Measurements from ENCODE around the gene FADS2. TPM values are rescaled to one million over a fixed set of nuclear protein-coding genes. Genes with fewer than 3 reads are reported as not detected.

FADS2 gene
- total RNA-seq, 1 donor from 2014 or later = 25.8 TPM

DNA sequence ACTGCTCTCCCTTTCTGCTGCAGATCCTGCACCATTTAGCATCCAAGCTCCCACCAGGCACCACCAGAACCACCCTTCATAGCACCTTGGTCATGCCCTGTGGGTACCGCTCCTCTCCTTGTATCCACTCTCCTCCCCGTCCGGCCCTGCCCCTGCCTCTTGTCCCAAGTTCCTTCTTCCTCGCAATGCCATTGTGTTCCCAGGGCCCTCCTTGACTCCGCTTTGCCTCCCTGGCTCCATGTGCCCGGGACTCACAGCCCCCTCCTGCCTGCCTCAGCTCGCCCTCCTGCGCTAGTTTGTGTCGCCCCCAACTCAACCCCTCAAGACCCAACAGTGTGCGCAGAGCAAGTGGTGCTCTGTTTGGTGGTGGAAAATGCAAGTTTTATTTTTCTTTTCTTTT lies 10.8 kb downstream of the FADS2 start:
- intact Hi-C loops (cut with DNase I) = no loop called here
- no peak for DNase-seq (ENCODE audit: low spot score)

DNA sequence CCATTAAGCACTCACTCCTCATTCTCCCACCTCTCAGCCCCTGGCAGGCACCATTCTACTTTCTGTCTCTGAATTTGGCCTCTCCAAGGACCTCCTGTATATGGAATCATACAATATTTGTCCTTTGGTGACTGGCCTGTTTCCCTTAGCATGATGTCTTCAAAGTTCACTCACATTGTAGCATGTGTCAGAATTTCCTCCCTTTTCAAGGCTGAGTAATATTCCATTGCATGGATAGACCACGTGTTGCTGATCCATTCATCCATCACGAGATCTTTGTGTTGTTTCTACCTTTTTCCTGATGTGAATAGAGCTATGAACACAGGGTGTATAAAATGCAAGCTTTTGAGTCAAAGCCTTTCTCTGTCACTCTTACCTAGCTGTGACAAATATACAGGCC lies 11.6 kb downstream of the FADS2 start:
- no peak for DNase-seq (ENCODE audit: low spot score)
- intact Hi-C loops (cut with DNase I) = no loop called here

DNA sequence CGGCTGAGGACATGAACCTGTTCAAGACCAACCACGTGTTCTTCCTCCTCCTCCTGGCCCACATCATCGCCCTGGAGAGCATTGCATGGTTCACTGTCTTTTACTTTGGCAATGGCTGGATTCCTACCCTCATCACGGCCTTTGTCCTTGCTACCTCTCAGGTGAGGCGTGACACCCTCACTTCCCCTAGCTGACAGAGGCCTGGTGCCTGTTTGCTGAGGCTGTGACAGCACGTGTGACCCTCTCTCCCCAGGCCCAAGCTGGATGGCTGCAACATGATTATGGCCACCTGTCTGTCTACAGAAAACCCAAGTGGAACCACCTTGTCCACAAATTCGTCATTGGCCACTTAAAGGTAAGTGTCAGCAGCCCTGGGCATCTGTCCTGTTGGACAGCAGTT lies 12.3 kb downstream of the FADS2 start:
- intact Hi-C loops (cut with DNase I) = no loop called here
- DNase-seq (ENCODE audit: low spot score) = no peak

GRCh38 chr11:61841636-61842527 lies 13.8 kb downstream of the FADS2 start:
- intact Hi-C loops (cut with DNase I) = no loop called here
- no peak for DNase-seq (ENCODE audit: low spot score)

- intact Hi-C loops (cut with DNase I) = no loop called here
- DNase-seq (ENCODE audit: low spot score) = no peak
These were observed 14.4 kb downstream of the FADS2 start for GRCh38 chr11:61842528-61842820.

- DNase-seq (ENCODE audit: low spot score) = no peak
- intact Hi-C loops (cut with DNase I) = no loop called here
These were observed 16.9 kb downstream of the FADS2 start for GRCh38 chr11:61844909-61845565.

DNA sequence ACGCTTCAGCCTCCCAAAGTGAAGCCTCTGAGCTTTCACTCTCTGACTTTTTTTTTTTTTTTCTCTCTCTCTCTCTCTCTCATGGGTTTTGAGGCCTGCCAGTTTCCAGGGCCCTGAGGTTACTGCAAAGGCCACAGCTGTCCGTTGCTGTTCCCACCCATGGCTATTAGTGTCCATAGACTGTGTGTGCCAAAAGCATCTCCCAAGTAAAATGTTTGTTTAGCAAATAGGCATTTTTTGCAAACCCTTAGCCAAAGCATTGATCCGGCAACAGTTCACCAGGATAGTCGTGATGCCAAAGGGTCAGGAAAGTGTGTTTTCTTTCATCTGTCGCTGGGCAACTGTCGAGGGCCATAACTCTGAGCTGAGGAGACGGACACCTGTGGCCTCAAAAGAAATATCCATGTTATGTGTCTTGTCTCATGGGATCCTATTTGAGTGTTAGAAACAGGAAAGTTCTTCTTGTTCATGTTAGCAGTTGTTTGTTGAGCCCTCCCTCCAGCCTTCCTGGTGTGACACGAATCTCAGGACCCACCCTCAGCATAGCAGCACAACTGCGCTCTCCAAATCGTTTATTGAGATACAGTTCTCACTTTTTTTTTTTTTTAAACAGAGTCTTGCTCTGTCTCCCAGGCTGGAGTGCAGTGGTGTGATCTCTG lies 18.4 kb downstream of the FADS2 start:
- DNase-seq (ENCODE audit: low spot score) = no peak
- intact Hi-C loops (cut with DNase I) = no loop called here

DNA sequence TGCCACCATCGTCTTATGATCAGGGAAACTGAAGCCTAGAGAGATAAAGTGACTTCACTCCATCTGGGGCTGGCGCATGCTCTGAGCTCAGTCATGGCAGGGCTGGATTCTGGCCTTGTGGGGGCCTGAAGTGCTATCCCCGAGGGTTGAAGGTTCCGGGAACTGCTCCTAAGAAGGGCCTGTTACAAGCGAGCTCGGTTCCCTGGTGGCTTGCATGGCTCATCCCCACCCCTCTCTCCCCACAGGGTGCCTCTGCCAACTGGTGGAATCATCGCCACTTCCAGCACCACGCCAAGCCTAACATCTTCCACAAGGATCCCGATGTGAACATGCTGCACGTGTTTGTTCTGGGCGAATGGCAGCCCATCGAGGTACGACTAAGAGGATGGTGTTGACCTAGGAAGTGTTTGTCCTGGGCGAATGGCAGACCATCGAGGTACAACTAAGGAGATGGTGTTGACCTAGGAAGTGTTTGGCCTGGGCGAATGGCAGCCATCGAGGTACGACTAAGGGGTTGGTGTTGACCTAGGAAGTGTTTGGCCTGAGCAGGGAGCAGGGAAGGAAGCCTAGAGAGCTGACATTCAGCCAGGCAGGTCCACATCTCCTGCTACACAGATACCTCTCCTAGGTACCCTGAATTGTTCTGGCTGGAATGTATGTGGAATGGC lies 19.9 kb downstream of the FADS2 start:
- DNase-seq (ENCODE audit: low spot score) = no peak
- intact Hi-C loops (cut with DNase I) = no loop called here

GRCh38 chr11:61848631-61849030 lies 20.5 kb downstream of the FADS2 start:
- no peak for DNase-seq (ENCODE audit: low spot score)
- intact Hi-C loops (cut with DNase I) = no loop called here

DNA sequence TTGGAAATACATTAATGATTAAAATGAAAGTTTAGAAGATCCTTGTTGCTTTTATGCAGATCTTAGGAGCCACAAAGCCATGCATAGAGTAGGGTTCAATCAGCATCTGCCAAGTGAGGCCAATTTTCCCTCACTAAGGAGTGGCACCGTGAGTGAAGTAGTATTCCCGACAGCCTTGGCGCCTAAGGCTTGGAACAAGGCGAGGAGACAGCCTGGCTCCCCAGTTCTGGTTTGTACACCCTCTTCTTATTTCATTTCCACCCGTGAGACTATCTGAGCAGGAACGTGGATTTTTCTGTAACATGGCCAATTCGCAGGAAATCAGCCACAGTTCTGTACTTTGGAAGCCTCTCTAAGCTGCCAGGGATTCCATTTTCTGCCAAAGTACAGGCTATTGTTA lies 22.6 kb downstream of the FADS2 start:
- DNase-seq (ENCODE audit: low spot score) = no peak
- intact Hi-C loops (cut with DNase I) = no loop called here

GRCh38 chr11:61851113-61851899 lies 23.2 kb downstream of the FADS2 start:
- DNase-seq (ENCODE audit: low spot score) = no peak
- intact Hi-C loops (cut with DNase I) = no loop called here

- intact Hi-C loops (cut with DNase I) = no loop called here
These were observed 23.8 kb downstream of the FADS2 start for GRCh38 chr11:61851900-61852295.

DNA sequence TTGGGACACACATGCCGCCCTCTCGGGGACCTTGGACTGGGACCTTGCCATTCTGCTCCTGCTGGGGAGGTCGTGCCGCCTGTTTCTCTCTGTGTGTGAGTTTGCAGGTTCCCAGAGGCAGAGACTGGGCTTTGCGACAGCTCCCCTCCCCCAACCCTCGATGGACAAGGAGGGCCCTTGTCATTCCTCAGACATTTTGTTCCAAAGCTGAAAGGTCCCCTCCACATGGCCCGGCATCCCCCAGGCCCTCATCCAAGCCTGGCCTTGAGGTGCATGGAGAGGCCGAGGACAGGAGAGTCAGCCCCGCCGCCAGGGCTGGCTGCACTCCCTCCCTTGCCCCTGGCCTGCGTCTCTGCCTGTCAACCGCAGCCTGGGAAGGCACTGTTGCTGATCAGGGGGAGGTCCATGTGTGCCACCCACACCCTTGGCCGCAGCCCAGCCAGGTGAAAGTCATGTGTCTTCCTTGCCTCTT lies 25.6 kb downstream of the FADS2 start:
- intact Hi-C loops (cut with DNase I) = no loop called here
- no peak for DNase-seq (ENCODE audit: low spot score)

More at GRCh38 chr11:61851900-61852295, 23.8 kb downstream of the FADS2 start:
- DNase-seq (ENCODE audit: low spot score) = no peak

GRCh38 chr11:61854206-61854895 lies 26.3 kb downstream of the FADS2 start:
- intact Hi-C loops (cut with DNase I) = no loop called here
- no peak for DNase-seq (ENCODE audit: low spot score)

DNA sequence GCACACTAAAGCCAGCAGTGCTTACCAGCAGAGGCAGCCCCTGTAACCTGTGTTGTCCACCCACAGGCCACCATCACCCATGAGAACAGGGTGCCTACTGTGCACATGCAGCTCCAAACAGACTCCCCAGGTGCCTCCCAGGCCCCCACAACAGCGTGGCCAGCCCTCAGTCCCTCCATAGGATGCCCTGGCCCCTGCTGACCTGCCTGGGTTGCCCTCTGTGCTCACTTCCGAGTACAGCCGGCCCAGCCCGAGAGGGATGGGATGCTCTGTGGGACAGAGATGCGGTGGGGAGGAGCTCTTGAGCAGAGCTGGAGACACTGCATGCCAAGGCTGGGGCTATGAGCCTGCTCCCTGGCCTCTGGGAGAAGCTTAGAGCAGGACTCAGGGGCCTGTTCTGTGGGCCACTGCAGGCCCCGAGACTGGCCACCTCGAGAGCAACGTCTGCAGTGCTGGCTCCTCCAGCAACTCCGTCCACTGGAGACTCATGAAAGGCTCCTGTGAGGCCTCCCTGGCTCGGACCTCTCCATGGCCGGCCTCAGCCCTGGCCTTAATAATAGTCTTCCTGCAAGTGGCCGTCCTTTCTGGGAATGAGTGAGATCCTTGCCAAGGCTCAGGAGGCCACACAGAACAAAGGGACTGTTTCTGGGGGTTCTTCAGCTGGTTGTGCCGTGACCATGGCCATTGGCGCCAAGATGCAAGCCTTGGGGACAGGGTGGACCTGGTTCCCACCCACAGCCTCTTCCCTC lies 27.0 kb downstream of the FADS2 start:
- intact Hi-C loops (cut with DNase I) = no loop called here
- no peak for DNase-seq (ENCODE audit: low spot score)

GRCh38 chr11:61855939-61856680 lies 28.0 kb downstream of the FADS2 start:
- no peak for DNase-seq (ENCODE audit: low spot score)
- intact Hi-C loops (cut with DNase I) = no loop called here
